GM12874 (cell line): ENCODE data around the gene SNTA1.

Source experiments
- TF ChIP-seq, protein P1 (sequence below): IDR thresholded peaks from 2 replicates; pipeline ENCODE4 v1.5.1; 2011; ENCODE audit warnings: low read depth, mild to moderate bottlenecking, control low read depth, low read length, moderate library complexity; ENCODE audit not compliant: insufficient read depth

Gene SNTA1

DNA sequence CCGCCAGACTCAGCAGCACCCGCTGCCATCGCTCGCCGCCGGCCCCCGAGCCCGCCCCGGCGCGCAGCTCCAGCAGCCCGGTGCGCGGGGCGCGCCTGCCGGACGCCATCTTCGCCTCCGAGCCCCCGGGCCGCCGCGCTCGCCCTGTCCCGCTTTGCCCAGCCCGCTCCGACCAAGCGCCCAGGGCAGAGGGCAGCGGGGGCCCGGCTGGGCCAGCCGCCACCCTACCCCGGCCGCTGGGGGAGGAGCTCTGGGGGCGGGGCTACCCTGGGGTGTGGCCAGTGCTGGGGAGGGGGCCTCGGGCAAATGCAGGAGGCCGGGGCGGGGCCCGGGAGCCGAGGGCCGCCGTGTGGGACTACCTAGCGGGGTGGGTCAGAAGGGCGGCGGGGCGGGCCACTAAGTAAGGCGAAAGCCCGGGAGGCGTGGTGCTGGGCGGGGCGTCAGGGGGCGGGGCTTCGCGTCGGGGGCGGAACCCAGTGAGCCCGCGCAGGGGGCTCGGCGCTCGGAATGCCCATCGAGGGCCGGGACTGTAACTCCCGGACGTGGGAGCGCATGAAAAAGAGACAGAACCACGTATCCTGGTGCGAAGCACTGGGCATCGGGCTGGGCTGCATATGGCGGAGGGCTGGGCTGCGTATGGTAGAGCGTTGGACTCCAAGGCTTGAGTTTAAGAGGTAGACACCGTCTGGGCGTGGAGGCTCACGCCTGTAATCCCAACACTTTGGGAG lies at the start of gene SNTA1:
TSS of gene SNTA1 (minus strand) at position 252 of the 728 bp plus-strand sequence. CDS start at position 109, 143 bp downstream.
- TF ChIP-seq, protein P1, sequence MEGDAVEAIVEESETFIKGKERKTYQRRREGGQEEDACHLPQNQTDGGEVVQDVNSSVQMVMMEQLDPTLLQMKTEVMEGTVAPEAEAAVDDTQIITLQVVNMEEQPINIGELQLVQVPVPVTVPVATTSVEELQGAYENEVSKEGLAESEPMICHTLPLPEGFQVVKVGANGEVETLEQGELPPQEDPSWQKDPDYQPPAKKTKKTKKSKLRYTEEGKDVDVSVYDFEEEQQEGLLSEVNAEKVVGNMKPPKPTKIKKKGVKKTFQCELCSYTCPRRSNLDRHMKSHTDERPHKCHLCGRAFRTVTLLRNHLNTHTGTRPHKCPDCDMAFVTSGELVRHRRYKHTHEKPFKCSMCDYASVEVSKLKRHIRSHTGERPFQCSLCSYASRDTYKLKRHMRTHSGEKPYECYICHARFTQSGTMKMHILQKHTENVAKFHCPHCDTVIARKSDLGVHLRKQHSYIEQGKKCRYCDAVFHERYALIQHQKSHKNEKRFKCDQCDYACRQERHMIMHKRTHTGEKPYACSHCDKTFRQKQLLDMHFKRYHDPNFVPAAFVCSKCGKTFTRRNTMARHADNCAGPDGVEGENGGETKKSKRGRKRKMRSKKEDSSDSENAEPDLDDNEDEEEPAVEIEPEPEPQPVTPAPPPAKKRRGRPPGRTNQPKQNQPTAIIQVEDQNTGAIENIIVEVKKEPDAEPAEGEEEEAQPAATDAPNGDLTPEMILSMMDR, result no peak

DNA sequence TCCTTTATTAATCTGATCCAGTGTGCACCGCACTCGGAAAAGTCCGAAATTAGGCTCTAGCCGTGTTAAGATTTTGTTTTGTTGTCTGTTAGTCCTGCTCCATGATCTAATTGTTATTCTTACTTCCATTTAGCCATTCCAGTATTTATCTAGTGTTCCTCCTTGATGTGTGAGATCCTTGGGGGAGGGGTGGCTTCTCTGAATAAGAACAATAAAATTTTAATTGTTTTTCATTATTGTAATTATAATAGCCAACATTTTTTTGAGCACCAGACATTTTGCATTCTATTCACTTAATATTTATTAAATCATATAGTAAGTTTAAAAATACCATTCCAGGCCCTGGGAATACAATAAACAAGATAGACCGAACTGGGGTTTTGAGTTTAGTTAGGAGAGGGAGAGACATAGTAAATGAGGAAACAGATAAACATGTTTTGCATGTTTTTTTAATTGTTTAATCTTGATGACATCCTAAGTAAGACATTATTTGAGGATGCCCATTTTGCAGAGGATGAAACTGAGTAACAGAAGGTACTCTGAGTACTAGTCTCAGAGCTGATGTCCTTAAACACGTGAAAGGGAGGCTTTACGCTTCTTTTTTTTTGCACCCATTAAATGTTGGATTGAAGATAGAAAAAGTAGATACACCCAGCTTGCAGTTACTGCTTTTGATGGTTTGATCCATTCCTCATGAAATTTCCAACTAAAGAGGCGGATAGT lies 47.5 kb upstream of the SNTA1 start:
- TF ChIP-seq, protein P1, result no peak

DNA sequence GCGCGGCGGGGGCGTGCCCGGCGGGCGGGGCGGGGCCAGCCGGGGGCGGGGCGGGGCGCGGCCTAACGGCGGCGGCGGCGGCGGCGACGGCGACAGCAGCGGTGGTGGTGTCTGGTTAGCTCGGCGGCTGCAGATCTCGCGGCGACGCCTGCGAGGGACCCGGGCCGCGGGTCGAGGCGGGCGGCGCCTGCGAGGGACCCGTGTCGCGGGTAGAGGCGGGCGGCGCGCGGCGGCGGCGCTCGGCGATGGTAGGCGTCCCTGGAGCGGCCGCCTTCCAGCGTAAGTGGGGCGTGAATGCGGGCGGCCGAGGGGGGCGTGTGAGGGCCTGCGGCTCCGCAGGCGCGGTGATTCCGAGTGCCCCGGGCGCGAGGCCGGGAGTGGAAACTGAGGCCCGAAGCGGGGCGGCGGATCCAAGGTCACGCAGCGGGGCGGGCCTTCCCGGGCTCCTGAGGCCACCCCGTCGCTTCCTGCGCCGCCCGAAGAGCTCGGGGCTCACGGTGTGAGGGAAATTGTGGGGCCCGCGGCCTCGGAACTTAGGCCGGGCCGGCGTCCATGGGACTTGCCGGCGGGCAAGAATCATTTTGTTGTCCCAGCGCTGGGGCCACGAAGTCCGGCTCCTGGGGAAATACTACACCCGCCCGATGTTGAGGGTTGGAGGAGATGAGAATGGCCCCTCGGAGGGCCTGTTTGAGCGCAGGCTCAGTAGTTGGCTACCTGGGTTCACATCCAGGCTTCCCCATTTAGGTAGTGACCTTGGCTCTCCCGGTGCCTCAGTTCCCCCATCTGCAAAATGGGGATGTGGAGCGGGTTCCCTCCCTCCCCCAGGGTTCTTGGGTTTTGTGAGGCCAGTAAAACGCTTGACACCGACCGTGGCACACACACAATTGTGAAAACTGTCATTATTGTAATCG lies 46.7 kb upstream of the SNTA1 start, which contains the start of gene CBFA2T2:
TSS of gene CBFA2T2 (plus strand) at position 74 of the 911 bp plus-strand sequence. CDS start at position 246, 172 bp downstream.
- TF ChIP-seq, protein P1, result no peak

DNA sequence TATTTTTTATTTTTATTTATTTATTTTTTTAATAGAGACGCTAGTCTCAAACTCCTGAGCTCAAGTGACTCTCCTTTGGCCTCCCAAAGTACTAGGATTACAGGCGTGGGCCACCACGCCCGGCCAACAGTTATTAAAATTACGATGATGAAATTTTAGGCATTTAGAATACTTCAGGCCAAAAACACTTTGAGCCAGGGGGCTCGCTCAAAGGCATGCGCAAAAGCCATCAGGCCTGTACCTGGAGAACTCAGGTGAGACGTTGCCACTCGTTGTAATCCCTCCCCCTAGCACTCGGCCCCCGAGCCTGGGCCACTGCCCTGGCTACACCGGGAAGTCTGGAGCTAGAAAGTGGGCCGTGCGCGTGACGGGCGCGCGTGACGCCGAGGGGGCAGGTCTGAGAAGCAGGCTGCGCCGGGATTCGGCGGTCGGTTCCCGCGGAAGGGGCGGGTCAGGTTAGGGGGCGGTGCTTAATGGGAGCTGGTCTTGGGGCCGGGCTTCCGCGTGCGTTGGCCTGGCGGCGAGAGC lies 46.0 kb upstream of the SNTA1 start:
- TF ChIP-seq, protein P1, result no peak

DNA sequence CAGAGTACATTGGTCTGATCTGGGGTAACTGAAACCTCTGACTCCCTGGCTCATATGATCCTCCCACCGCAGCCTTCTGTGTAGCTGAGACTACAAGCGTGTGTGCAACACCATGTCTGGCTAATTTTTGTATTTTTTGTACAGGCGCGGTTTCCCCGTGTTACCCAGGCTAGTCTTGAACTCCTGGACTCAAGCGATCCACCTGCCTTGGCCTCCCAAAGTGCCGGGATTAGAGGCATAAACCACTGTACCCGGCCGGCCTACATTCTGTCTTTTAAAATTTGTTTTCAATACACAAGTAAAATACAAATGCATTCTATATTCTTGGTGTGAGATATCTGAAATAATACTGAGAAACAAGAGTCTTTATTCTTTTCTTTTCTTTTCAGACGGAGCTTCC lies 44.6 kb upstream of the SNTA1 start:
- TF ChIP-seq, protein P1, result no peak

DNA sequence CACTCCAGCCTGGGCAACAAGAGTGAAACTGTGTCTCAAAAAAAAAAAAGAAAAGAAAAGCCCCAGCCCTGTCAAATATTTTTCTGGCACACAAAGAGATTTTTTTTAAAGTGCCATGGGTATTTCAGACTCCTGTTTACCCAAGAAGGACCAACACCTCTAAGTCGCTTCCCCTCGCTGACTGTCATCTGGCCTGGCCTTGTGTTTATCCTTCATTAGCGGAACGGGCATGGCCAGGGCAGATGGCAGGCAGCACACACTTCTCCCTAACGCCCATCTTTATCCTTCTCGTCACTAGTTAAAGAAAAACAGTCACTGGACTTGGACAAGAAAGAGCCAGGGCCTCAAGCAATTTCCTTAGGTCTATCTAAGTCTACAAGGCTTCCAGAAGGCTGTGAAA lies 39.0 kb upstream of the SNTA1 start:
- TF ChIP-seq, protein P1, result no peak
